Subcutaneous abdominal adipose tissue (tissue), 5 donors: ENCODE data around the gene USP32.

Source experiments
- H3K27ac ChIP-seq: one replicate; pipeline ENCODE4 v1.7.0; 2013; ENCODE audit warnings: low read depth, mild to moderate bottlenecking, inconsistent platforms, low read length, moderate library complexity
- H3K27me3 ChIP-seq, 5 donors: one replicate each; pipeline ENCODE4 v1.7.0; 2013; ENCODE audit warnings: low read length in 5 of 5, inconsistent platforms in 1 of 5; ENCODE audit not compliant: control insufficient read depth in 5 of 5, insufficient read depth in 4 of 5
- H3K36me3 ChIP-seq, 5 donors: one replicate each; pipeline ENCODE4 v1.7.0; 2013; ENCODE audit warnings: low read length in 5 of 5; ENCODE audit not compliant: control insufficient read depth in 5 of 5, insufficient read depth in 5 of 5
- H3K4me1 ChIP-seq, 5 donors: one replicate each; pipeline ENCODE4 v1.7.0; 2013; ENCODE audit warnings: low read length in 5 of 5, mild to moderate bottlenecking in 3 of 5, moderate library complexity in 1 of 5; ENCODE audit not compliant: control insufficient read depth in 5 of 5, insufficient read depth in 5 of 5
- H3K4me3 ChIP-seq, 5 donors: one replicate each; pipeline ENCODE4 v1.7.0; 2013; ENCODE audit warnings: low read length in 5 of 5, low read depth in 1 of 5
- H3K9ac ChIP-seq, 5 donors: one replicate each; pipeline ENCODE4 v1.7.0; 2013; ENCODE audit warnings: low read length in 5 of 5, mild to moderate bottlenecking in 4 of 5, moderate library complexity in 3 of 5
- H3K9me3 ChIP-seq, 5 donors: one replicate each; pipeline ENCODE4 v1.7.0; 2013; ENCODE audit warnings: low read length in 5 of 5; ENCODE audit not compliant: control insufficient read depth in 5 of 5
- donor health status: healthy.
- donor health status: healthy.
- donor health status: healthy.
- donor health status: healthy.
- donor health status: healthy.

USP32 gene

DNA sequence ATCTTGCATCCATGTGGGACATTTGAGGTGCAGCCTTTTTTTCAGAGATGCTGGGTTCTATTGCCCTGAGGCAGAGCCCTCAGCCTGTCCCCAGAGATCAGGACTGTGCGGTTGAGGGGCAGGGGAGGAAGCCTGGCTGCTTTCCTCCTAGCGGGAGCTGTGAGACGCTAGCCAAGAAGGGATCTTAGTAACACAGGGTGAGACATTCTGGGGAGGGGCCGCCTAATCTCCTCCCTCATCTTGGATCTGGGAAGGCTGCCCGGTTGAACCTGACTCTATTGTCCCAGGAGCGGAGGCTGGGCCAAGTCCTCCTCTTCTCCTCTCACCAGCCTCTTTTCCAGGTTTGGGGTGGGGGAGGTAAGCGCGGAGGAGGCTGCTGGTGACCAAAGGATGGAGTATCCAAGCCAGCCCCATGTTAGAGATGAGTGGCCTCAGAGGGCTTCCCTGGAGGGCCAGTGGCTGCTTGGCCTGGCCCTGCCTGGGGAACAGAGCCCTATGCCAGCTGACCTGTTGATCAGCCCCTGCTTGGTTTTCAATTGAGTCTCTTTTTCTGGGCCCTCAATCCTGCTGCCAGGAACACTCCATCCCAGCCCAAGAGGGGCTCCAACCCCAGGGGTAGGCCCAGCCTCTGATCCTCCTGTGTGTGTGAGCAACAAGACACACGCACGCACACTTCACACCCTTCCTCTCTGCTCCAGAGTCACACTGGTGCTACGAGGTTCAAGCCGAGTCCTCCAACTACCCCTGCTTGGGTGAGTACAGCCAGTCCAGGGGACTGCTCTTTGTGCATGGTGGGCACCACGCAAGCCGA is 237.1 kb downstream of the USP32 start:
- Histone ChIP-seq H3K27ac (peak overlapping the region; percentile 48), H3K9ac (no peak overlapping the region), H3K4me1 (peaks cover 4 to 83% (median 32%) of the 10 kb centered on the region in 5 donors), H3K9me3 (no peaks in the 10 kb centered on the region), H3K36me3 (peaks cover 0 to 25% (median 4%) of the 10 kb centered on the region in 5 donors), H3K27me3 (peaks cover 14 to 37% (median 28%) of the 10 kb centered on the region in 5 donors), H3K4me3 (peak overlapping the region in 1 of 5 donors; percentile 15)

DNA sequence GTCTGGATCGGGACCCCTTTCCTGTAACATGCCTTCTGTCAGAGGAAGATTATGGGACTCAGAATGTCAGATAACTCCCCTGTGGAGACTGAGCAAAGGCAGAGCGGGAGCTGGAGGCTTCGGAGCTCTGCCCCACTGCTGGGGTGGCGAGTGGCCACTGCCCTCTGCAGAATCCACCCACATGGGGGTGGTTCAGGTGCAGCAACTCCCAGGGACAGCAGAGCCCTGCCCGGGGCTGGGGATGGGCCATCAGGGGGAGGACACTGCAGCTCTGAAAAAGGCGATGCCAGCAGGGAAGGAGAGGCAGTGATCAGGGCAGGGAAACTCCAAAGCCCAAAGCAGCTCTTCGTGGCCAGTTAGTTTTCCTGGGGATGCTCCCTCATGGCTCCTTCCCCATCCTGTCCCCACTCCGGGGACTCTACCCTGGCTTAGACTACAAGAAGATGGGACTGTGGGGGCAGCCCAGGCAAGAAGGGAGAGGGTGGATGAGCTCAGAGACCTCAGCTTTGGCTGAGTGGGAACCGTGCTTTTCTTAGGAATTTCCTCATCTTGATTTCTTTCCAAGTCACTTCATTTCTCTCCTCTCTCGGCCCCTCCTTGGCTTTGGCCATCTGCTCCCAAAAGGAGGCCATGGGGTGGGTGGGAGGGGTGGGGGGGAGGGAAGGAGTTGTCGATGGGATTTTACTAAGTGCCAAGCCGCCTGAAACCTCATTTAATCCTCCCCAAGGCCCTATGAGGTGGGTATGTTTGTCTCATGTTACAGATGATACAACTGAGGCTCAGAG is 238.1 kb downstream of the USP32 start:
- peaks cover 22 to 43% (median 33%) of the 10 kb centered on the region in 5 donors for H3K27me3 ChIP-seq
- H3K9me3 ChIP-seq, result no peaks in the 10 kb centered on the region
- peaks cover 4 to 86% (median 36%) of the 10 kb centered on the region in 5 donors for H3K4me1 ChIP-seq
- peak overlapping the region; percentile 57 for H3K27ac ChIP-seq
- peaks cover 0 to 21% (median 4%) of the 10 kb centered on the region in 5 donors for H3K36me3 ChIP-seq
- H3K4me3 ChIP-seq, result peak overlapping the region in 2 of 5 donors; percentile 14 to 42
- no peak overlapping the region for H3K9ac ChIP-seq

DNA sequence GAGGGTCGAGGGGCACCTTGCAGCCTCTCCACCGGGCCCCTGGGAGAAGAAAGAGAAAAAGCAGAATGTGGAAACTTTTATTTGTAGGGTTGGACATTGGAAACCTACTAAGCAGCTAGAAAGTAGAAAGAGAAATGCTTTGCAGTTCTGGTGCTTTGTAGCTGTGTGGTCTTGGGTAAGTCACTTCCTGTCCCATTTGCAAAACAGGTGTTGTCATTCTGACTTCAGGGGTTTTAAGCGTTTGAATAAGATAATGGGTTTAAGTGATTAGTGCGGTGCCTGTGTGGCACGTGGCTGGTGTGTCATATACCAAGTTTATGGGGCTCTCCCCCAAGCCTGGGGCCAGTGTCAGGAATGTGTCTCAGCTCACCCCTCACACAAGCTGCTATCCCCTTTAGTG is 240.6 kb downstream of the USP32 start:
- peak overlapping the region; percentile 19 to 69 (median 65) for H3K4me3 ChIP-seq

DNA sequence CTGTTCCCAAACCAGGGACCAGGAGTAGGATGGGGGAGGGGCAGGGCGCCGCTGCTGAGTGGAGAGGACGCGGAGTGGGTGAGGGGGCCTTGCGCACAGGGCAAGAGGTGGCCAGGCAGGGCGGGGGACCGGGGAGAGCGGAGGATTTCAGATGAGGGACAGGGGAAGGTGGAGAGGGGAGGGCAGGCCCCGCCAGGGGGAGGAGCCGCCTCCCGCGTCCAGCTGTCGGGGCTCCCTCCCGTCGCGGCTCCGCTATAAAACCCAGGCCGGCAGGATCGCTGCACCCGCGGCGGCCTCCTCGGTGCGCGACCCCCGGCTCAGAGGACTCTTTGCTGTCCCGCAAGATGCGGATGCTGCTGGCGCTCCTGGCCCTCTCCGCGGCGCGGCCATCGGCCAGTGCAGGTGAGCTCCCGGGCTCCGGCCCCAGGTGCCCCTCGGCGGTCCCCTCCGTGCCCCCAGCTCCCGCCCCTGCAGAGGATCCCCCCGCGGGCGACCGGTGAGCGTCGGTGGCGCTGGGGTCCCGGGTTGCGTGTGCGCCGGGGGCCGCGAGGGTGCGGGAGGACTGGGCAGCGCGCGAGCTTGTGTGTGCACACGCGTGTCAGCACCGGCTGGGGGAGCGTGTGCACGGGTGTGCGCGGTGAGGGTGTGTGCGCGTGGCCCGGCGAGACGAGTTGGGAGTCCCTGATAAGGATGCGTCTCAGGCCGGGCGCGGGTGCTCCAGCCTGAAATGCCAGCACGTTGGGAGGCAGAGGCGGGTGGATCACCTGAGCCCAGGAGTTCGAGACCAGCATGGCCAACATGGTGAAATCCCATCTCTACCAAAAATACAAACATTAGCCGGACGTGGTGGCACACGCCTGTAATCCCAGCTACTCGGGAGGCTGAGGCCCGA is 242.0 kb downstream of the USP32 start, which contains the start of gene CA4:
CA4 (plus strand) TSS at position 283 of the 892 bp plus-strand sequence; CDS start at position 345, 62 bp downstream.
- peak within 1 kb of the TSS; percentile 60 for H3K27ac ChIP-seq

More for the DNA sequence above, 240.6 kb downstream of the USP32 start:
- Histone ChIP-seq H3K4me1 (peaks cover 4 to 80% (median 36%) of the 10 kb centered on the region in 5 donors), H3K9ac (peak overlapping the region in 1 of 5 donors; percentile 34), H3K27ac (peak overlapping the region; percentile 60), H3K9me3 (no peaks in the 10 kb centered on the region), H3K27me3 (peaks cover 22 to 58% (median 42%) of the 10 kb centered on the region in 5 donors), H3K36me3 (no peaks in the 10 kb centered on the region)

GRCh38 chr17:60148373-60148772 is 243.6 kb downstream of the USP32 start:
- Histone ChIP-seq H3K4me1 (peaks cover 2 to 65% (median 20%) of the 10 kb centered on the region in 5 donors), H3K9me3 (no peaks in the 10 kb centered on the region), H3K27ac (no peak overlapping the region), H3K27me3 (peaks cover 22 to 60% (median 48%) of the 10 kb centered on the region in 5 donors), H3K36me3 (no peaks in the 10 kb centered on the region), H3K9ac (no peak overlapping the region), H3K4me3 (no peak overlapping the region)

More for the DNA sequence above, 242.0 kb downstream of the USP32 start, which contains the start of gene CA4:
- peak within 1 kb of the TSS; percentile 9 to 69 (median 65) for H3K4me3 ChIP-seq
- H3K9ac ChIP-seq, result peak within 1 kb of the TSS in 3 of 5 donors; percentile 34 to 55 (median 41)
- no peaks in the 10 kb centered on the region for H3K36me3 ChIP-seq
- H3K27me3 ChIP-seq, result peaks cover 22 to 60% (median 50%) of the 10 kb centered on the region in 5 donors
- no peaks in the 10 kb centered on the region for H3K9me3 ChIP-seq
- peaks cover 4 to 76% (median 33%) of the 10 kb centered on the region in 5 donors for H3K4me1 ChIP-seq

- no peak overlapping the region for H3K4me3 ChIP-seq
- peaks cover 2 to 66% (median 24%) of the 10 kb centered on the region in 5 donors for H3K4me1 ChIP-seq
- H3K27ac ChIP-seq, result no peak overlapping the region
- H3K27me3 ChIP-seq, result peaks cover 22 to 60% (median 48%) of the 10 kb centered on the region in 5 donors
- no peaks in the 10 kb centered on the region for H3K36me3 ChIP-seq
- no peaks in the 10 kb centered on the region for H3K9me3 ChIP-seq
- no peak overlapping the region for H3K9ac ChIP-seq
These were observed 244.2 kb downstream of the USP32 start for GRCh38 chr17:60147553-60148223.

- no peak overlapping the region for H3K4me3 ChIP-seq
- no peaks in the 10 kb centered on the region for H3K9me3 ChIP-seq
- H3K27ac ChIP-seq, result no peak overlapping the region
- H3K27me3 ChIP-seq, result peaks cover 19 to 50% (median 46%) of the 10 kb centered on the region in 5 donors
- no peaks in the 10 kb centered on the region for H3K36me3 ChIP-seq
- peaks cover 6 to 64% (median 36%) of the 10 kb centered on the region in 5 donors for H3K4me1 ChIP-seq
- H3K9ac ChIP-seq, result no peak overlapping the region
These were observed 245.7 kb downstream of the USP32 start for GRCh38 chr17:60146206-60146605.

GRCh38 chr17:60145006-60145935 is 246.7 kb downstream of the USP32 start:
- Histone ChIP-seq H3K4me3 (no peak overlapping the region), H3K27me3 (peaks cover 23 to 50% (median 49%) of the 10 kb centered on the region in 5 donors), H3K4me1 (peaks cover 6 to 65% (median 36%) of the 10 kb centered on the region in 5 donors), H3K27ac (no peak overlapping the region), H3K9ac (no peak overlapping the region), H3K36me3 (no peaks in the 10 kb centered on the region), H3K9me3 (no peaks in the 10 kb centered on the region)
